K562 (cell line): ENCODE measurements around the gene BLOC1S2. TPM values are rescaled to one million over a fixed set of nuclear protein-coding genes. Genes with fewer than 3 reads are reported as not detected.

ENCODE experiments used
- DEAF1 ChIP-seq: fragments of 450-650 bp; formaldehyde crosslinking; IDR thresholded peaks from 2 replicates; pipeline ENCODE4 v1.4.0; 2020; ENCODE audit warnings: mild to moderate bottlenecking, moderate library complexity
- ELF4 ChIP-seq: fragments of 450-650 bp; formaldehyde crosslinking; IDR thresholded peaks from 2 replicates; pipeline ENCODE4 v1.4.0; 2022; ENCODE audit warnings: missing genetic modification characterization
- ETV5 ChIP-seq: sonication (generic); formaldehyde crosslinking; IDR thresholded peaks from 2 replicates; pipeline ENCODE4 v1.4.0; 2020; ENCODE audit warnings: low read depth, mild to moderate bottlenecking, missing genetic modification reagents
- GABPA ChIP-seq: fragments of 200-800 bp; sonication (Bioruptor generic); conservative IDR thresholded peaks from 2 replicates; pipeline ENCODE4 v1.6.1; 2016; ENCODE audit warnings: low read depth, missing genetic modification characterization, missing compliant biosample characterization
- HDAC2 ChIP-seq: fragments of 450-650 bp; IDR thresholded peaks from 2 replicates; pipeline ENCODE4 v1.6.1; 2016; ENCODE audit warnings: mild to moderate bottlenecking
- HLTF ChIP-seq: fragments of 450-650 bp; IDR thresholded peaks from 2 replicates; pipeline ENCODE4 v1.6.1; 2016
- HNRNPLL ChIP-seq: fragments of 200-400 bp; formaldehyde crosslinking; IDR thresholded peaks from 2 replicates; pipeline ENCODE4 v1.6.1; 2017; ENCODE audit warnings: low read length, low read depth, mild to moderate bottlenecking; ENCODE audit not compliant: poor library complexity, severe bottlenecking
- NFE2 ChIP-seq: IDR thresholded peaks from 2 replicates; pipeline ENCODE4 v1.6.1; 2014; ENCODE audit warnings: antibody characterized with exemption, low read depth
- RCOR1 ChIP-seq, 2 experiments: IDR thresholded peaks; 2 replicates each; pipeline ENCODE4 v1.6.1; 2012; ENCODE audit warnings: low read depth in 2 of 2, low read length in 2 of 2, borderline replicate concordance in 1 of 2, improper control_type of control experiment in 1 of 2
- SMAD3 ChIP-seq: fragments of 450-650 bp; formaldehyde crosslinking; conservative IDR thresholded peaks from 2 replicates; pipeline ENCODE4 v1.4.0; 2020; ENCODE audit warnings: mild to moderate bottlenecking
- SMARCA5 ChIP-seq: fragments of 450-650 bp; IDR thresholded peaks from 2 replicates; pipeline ENCODE4 v1.6.1; 2016
- SUPT5H ChIP-seq: fragments of 450-650 bp; IDR thresholded peaks from 2 replicates; pipeline ENCODE4 v1.6.1; 2016
- TBP ChIP-seq: optimal IDR thresholded peaks from 2 replicates; pipeline ENCODE3; 2011; ENCODE audit warnings: low read depth, low read length, improper control_type of control experiment
- ZFP1 ChIP-seq: fragments of 450-650 bp; formaldehyde crosslinking; IDR thresholded peaks from 2 replicates; pipeline ENCODE4 v1.4.0; 2020; ENCODE audit warnings: mild to moderate bottlenecking, mixed read lengths
- polyA plus RNA-seq, 8 experiments: library from polyadenylated mRNA; depleted of rRNA in 4 of 8; stranded (reverse) in 5 of 8; unstranded in 3 of 8; fragments of >200 nt; fragmentation: Nextera tagmentation in 2 of 8; fragmentation: Illumina TruSeq in 1 of 8; extraction: Ambion mirVana in 2 of 8; extraction: Trizol in 1 of 8; gene quantifications; 2 replicates each; pipeline versions ENCODE4 v1.2.1 to v1.2.3, GENCODE V29; 2011 to 2014; ENCODE audit warnings: inconsistent platforms in 1 of 8, missing spikeins in 1 of 8
- total RNA-seq, 7 experiments: library from RNA; depleted of rRNA in 6 of 7; stranded (reverse); fragments of >200 nt in 6 of 7; fragmentation: Illumina TruSeq in 2 of 7; extraction: Trizol in 2 of 7; gene quantifications; 2 replicates each; pipeline versions ENCODE4 v1.2.1 to v1.2.3, GENCODE V29; 2011 to 2021; ENCODE audit warnings: low replicate concordance in 1 of 7
- TF ChIP-seq, protein P1 (sequence below): sonication (generic); formaldehyde crosslinking; IDR thresholded peaks from 2 replicates; pipeline ENCODE4 v1.8.0; 2022; ENCODE audit warnings: mild to moderate bottlenecking, low read depth, missing genetic modification reagents
- TF ChIP-seq, protein P2 (sequence below): sonication (generic); formaldehyde crosslinking; IDR thresholded peaks from 2 replicates; pipeline ENCODE4 v1.8.1; 2022; ENCODE audit warnings: missing genetic modification reagents
- TF ChIP-seq, protein P3 (sequence below): fragments of 250-450 bp; sonication (Bioruptor Pico); IDR thresholded peaks from 2 replicates; pipeline ENCODE4 v1.9.0; 2021; ENCODE audit warnings: mild to moderate bottlenecking, inconsistent platforms

BLOC1S2 gene
- total and polyA plus RNA-seq, 9 of the 15 experiments (the other 6 are each of a cell fraction or from before 2014, with no cell fraction given): 29.5 to 45.8 (median 34.9) TPM

DNA sequence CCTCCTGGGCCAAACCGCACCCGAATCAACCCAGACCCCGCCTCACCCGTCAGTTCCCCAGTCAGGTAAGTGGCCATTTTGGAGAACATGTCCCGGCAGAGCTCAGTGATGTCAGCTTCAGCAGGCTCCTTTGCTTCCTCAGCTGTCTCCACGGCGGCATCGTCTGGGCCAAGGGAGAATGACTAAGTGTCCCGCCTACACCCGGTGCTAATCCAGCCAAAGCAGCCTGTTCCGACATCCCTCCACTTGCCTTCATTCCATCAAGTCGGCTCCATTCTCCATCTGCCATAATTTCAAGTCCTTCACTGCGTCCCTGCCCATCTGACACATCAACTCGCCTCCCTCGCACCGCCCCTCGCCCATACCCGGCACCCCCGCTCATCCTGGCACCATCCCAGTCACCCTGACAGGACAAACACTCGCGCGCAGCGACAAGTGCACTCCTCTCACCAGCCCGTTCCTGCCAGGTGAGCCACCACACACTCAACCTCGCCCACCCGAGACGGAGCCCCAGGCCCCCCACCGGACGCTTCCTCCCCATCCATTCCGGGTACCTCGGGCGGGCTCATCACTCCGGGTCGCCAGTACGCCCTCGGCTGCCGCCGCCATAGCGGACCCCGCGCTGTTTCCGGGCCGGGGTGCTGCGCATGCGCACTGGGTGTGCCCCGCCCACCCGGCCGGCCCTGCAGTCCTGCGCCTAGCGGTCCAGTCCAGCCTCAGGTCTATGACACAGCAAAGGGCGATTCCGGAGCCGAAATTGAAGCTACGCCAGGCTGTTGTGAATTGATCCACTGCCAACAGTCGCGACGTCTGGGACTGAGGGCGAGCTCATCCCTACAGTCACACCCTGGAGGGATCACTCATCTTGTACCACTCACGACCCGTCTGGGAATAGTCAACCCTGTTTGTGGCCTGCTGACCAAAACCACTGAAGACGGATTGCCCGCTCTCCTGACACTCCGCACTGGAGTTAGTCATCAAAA, at the start of gene BLOC1S2 (continued):
- TF ChIP-seq, protein P1, sequence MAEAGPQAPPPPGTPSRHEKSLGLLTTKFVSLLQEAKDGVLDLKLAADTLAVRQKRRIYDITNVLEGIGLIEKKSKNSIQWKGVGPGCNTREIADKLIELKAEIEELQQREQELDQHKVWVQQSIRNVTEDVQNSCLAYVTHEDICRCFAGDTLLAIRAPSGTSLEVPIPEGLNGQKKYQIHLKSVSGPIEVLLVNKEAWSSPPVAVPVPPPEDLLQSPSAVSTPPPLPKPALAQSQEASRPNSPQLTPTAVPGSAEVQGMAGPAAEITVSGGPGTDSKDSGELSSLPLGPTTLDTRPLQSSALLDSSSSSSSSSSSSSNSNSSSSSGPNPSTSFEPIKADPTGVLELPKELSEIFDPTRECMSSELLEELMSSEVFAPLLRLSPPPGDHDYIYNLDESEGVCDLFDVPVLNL (CRISPR knock-in tag): no peak
- TF ChIP-seq RCOR1 (IDR thresholded peaks at IDR 0.05; ENCODE audit: borderline replicate concordance in 1 of 2, low read depth in 2 of 2, low read length in 2 of 2) (0 out of 4 replicates have a peak, but pooled peaks of 1 of the 2 experiments have one; percentile 43), ETV5 (peak; percentile 55; the same call in 1 of the 2 replicates), GABPA (peak; percentile 68), ELF4 (CRISPR knock-in tag) (0 out of 2 replicates have a peak, but pooled peaks have one; percentile 63), NFE2 (peak; percentile 82), SMARCA5 (0 out of 2 replicates have a peak, but pooled peaks have one; percentile 44), HDAC2 (peak; percentile 63), ZFP1 (CRISPR knock-in tag) (no peak), SMAD3 (CRISPR knock-in tag) (no peak), HNRNPLL (peak; percentile 95), TBP (peak; percentile 56), SUPT5H (peak; percentile 93), DEAF1 (CRISPR knock-in tag) (no peak), HLTF (peak; percentile 85)
- TF ChIP-seq, protein P2, sequence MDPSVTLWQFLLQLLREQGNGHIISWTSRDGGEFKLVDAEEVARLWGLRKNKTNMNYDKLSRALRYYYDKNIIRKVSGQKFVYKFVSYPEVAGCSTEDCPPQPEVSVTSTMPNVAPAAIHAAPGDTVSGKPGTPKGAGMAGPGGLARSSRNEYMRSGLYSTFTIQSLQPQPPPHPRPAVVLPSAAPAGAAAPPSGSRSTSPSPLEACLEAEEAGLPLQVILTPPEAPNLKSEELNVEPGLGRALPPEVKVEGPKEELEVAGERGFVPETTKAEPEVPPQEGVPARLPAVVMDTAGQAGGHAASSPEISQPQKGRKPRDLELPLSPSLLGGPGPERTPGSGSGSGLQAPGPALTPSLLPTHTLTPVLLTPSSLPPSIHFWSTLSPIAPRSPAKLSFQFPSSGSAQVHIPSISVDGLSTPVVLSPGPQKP (CRISPR knock-in tag): no peak
- TF ChIP-seq, protein P3, sequence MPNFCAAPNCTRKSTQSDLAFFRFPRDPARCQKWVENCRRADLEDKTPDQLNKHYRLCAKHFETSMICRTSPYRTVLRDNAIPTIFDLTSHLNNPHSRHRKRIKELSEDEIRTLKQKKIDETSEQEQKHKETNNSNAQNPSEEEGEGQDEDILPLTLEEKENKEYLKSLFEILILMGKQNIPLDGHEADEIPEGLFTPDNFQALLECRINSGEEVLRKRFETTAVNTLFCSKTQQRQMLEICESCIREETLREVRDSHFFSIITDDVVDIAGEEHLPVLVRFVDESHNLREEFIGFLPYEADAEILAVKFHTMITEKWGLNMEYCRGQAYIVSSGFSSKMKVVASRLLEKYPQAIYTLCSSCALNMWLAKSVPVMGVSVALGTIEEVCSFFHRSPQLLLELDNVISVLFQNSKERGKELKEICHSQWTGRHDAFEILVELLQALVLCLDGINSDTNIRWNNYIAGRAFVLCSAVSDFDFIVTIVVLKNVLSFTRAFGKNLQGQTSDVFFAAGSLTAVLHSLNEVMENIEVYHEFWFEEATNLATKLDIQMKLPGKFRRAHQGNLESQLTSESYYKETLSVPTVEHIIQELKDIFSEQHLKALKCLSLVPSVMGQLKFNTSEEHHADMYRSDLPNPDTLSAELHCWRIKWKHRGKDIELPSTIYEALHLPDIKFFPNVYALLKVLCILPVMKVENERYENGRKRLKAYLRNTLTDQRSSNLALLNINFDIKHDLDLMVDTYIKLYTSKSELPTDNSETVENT (CRISPR knock-in tag): 0 out of 2 replicates have a peak, but pooled peaks have one; percentile 16
